Measurements from ENCODE around the gene MYO15B. TPM values are rescaled to one million over a fixed set of nuclear protein-coding genes. Genes with fewer than 3 reads are reported as not detected.

MYO15B gene
- total and polyA plus RNA-seq, 2 of the 13 experiments (the other 11 are each of a cell fraction or from before 2014, with no cell fraction given) = 2.8 to 8.1 TPM

DNA sequence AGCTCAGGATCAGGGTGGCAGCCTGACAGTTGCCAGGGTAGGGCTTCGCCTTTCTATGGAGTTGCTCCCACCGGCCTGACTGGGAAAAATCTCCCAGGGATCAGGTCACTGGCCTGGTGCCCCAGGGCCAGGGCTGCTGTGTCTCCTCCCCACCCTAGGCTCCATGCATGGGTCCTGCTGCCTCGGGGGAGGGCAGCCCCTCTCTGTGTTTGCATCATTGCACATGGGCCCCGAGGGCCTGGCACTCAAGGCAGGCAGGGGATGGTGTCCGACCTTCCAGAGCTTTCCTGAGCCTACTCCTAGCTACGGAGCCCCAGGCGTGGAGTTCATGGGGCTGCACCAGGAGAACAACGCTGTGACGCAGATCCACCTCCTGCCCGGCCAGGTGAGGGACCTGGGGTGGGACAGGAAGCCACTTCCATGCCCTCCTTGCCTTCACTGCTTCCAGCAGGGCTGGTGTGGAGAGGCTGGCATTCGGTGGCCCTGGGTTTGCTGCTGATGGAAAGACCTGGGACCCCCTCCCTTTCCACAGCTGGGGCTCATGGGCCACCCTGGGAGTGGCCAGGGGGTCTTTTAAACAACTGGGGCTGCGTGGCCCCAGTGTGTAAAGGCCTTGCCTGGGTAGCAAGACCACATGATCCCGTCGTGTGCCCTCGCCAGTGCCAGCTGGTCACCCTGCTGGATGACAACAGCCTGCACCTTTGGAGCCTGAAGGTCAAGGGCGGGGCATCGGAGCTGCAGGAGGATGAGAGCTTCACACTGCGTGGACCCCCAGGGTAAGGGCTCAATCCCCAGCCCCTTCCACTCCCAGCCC is 29.5 kb upstream of the MYO15B start (continued):
- TF ChIP-seq MTA1 (CRISPR knock-in tag; IDR thresholded peaks at IDR 0.05; ENCODE audit: borderline replicate concordance) = peak; percentile 83
- TF ChIP-seq FOXK1 (CRISPR knock-in tag; IDR thresholded peaks at IDR 0.05; ENCODE audit: borderline replicate concordance, low read depth) = no peak
- TF ChIP-seq ZNF644 (CRISPR knock-in tag; IDR thresholded peaks at IDR 0.05; ENCODE audit: low read depth) = no peak
- TF ChIP-seq, protein P1, sequence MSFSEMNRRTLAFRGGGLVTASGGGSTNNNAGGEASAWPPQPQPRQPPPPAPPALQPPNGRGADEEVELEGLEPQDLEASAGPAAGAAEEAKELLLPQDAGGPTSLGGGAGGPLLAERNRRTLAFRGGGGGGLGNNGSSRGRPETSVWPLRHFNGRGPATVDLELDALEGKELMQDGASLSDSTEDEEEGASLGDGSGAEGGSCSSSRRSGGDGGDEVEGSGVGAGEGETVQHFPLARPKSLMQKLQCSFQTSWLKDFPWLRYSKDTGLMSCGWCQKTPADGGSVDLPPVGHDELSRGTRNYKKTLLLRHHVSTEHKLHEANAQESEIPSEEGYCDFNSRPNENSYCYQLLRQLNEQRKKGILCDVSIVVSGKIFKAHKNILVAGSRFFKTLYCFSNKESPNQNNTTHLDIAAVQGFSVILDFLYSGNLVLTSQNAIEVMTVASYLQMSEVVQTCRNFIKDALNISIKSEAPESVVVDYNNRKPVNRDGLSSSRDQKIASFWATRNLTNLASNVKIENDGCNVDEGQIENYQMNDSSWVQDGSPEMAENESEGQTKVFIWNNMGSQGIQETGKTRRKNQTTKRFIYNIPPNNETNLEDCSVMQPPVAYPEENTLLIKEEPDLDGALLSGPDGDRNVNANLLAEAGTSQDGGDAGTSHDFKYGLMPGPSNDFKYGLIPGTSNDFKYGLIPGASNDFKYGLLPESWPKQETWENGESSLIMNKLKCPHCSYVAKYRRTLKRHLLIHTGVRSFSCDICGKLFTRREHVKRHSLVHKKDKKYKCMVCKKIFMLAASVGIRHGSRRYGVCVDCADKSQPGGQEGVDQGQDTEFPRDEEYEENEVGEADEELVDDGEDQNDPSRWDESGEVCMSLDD (CRISPR knock-in tag; IDR thresholded peaks at IDR 0.05; ENCODE audit: borderline replicate concordance) = no peak
- TF ChIP-seq, protein P2, sequence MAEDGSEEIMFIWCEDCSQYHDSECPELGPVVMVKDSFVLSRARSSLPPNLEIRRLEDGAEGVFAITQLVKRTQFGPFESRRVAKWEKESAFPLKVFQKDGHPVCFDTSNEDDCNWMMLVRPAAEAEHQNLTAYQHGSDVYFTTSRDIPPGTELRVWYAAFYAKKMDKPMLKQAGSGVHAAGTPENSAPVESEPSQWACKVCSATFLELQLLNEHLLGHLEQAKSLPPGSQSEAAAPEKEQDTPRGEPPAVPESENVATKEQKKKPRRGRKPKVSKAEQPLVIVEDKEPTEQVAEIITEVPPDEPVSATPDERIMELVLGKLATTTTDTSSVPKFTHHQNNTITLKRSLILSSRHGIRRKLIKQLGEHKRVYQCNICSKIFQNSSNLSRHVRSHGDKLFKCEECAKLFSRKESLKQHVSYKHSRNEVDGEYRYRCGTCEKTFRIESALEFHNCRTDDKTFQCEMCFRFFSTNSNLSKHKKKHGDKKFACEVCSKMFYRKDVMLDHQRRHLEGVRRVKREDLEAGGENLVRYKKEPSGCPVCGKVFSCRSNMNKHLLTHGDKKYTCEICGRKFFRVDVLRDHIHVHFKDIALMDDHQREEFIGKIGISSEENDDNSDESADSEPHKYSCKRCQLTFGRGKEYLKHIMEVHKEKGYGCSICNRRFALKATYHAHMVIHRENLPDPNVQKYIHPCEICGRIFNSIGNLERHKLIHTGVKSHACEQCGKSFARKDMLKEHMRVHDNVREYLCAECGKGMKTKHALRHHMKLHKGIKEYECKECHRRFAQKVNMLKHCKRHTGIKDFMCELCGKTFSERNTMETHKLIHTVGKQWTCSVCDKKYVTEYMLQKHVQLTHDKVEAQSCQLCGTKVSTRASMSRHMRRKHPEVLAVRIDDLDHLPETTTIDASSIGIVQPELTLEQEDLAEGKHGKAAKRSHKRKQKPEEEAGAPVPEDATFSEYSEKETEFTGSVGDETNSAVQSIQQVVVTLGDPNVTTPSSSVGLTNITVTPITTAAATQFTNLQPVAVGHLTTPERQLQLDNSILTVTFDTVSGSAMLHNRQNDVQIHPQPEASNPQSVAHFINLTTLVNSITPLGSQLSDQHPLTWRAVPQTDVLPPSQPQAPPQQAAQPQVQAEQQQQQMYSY (CRISPR knock-in tag; IDR thresholded peaks at IDR 0.05) = no peak
- TF ChIP-seq SIN3B (IDR thresholded peaks at IDR 0.05; ENCODE audit: low read length) = no peak
- no peak for TF ChIP-seq SATB2 (CRISPR knock-in tag; IDR thresholded peaks at IDR 0.05)

All from HepG2 (cell line).